H1 (cell line): ENCODE results near the gene PTPRH. TPM values are rescaled to one million over a fixed set of nuclear protein-coding genes. Genes with fewer than 3 reads are reported as not detected.

Source experiments
- CTCF ChIA-PET: fragments of 300-600 bp; sonication (Branson Sonifier 250); formaldehyde crosslinking; loops from one replicate; lab custom pipeline; 2021; ENCODE audit not compliant: partially characterized antibody; lab: Charles Lee
- POLR2A ChIA-PET: fragments of 300-600 bp; sonication (Branson Sonifier 250); formaldehyde crosslinking; loops from one replicate; lab custom pipeline; 2021; ENCODE audit warnings: inconsistent platforms; ENCODE audit not compliant: partially characterized antibody; lab: Charles Lee
- DNase-seq, 2 experiments: peaks; one replicate each; pipeline versions ENCODE4 v3.0.0 to v3.0.0-alpha.2; 2010 to 2022; ENCODE audit warnings: low spot score in 2 of 2, low read depth in 1 of 2, mixed read lengths in 1 of 2
- FAIRE-seq: peaks from 2 replicates; lab custom pipeline; 2011; peaks lifted over from hg19 to GRCh38; lab: Jason Lieb, UNC
- H2AFZ ChIP-seq: 2 replicates; pipeline ENCODE4 v1.8.1; 2012; ENCODE audit warnings: low read length, inconsistent platforms
- H2AK5ac ChIP-seq: 2 replicates; pipeline ENCODE4 v1.6.1; 2013; ENCODE audit warnings: low read depth, low read length
- H2BK120ac ChIP-seq: replicated peaks from 2 replicates; pipeline ENCODE3; 2013; ENCODE audit warnings: low read depth, low read length, inconsistent platforms
- H2BK12ac ChIP-seq: 2 replicates; pipeline ENCODE4 v1.6.1; 2013; ENCODE audit warnings: low read depth, low read length
- H2BK15ac ChIP-seq: 2 replicates; pipeline ENCODE4 v1.6.1; 2013; ENCODE audit warnings: low read length
- H2BK20ac ChIP-seq: 2 replicates; pipeline ENCODE4 v1.6.1; 2013; ENCODE audit warnings: low read length
- H2BK5ac ChIP-seq: 2 replicates; pipeline ENCODE4 v1.6.1; 2013; ENCODE audit warnings: low read depth, low read length
- H3K14ac ChIP-seq: 2 replicates; pipeline ENCODE4 v1.6.1; 2013; ENCODE audit warnings: inconsistent platforms; ENCODE audit not compliant: insufficient read length
- H3K18ac ChIP-seq: 2 replicates; pipeline ENCODE4 v1.6.1; 2013; ENCODE audit warnings: low read length; ENCODE audit errors: extremely low read depth
- H3K23ac ChIP-seq: 2 replicates; pipeline ENCODE4 v1.6.1; 2013; ENCODE audit warnings: inconsistent platforms; ENCODE audit not compliant: insufficient read length
- H3K23me2 ChIP-seq: 2 replicates; pipeline ENCODE4 v1.6.1; 2013; ENCODE audit warnings: low read depth, low read length
- H3K27ac ChIP-seq: 2 replicates; pipeline ENCODE4 v1.6.1; 2011; ENCODE audit warnings: low read depth, low read length, inconsistent platforms
- H3K27me3 ChIP-seq, 4 experiments: replicated peaks in 1 of 4; 1 replicate in 1 of 4; 2 replicates in 3 of 4; pipeline versions ENCODE4 v1.6.1 to v1.8.1; 2011 to 2013; ENCODE audit warnings: low read length in 3 of 4, mild to moderate bottlenecking in 3 of 4, inconsistent platforms in 2 of 4, mixed read lengths in 2 of 4, moderate library complexity in 1 of 4; ENCODE audit not compliant: control insufficient read depth in 3 of 4, insufficient read depth in 3 of 4; ENCODE audit errors: extremely low read depth in 1 of 4
- H3K36me3 ChIP-seq, 4 experiments: 2 replicates each; pipeline versions ENCODE4 v1.6.1 to v1.8.1; 2011 to 2013; ENCODE audit warnings: mild to moderate bottlenecking in 4 of 4, low read length in 3 of 4, moderate library complexity in 2 of 4, control low read depth in 1 of 4, inconsistent platforms in 1 of 4; ENCODE audit not compliant: insufficient read depth in 4 of 4, control insufficient read depth in 2 of 4
- H3K4ac ChIP-seq: replicated peaks from 2 replicates; pipeline ENCODE3; 2013; ENCODE audit warnings: low read length, low read depth, mixed read lengths, inconsistent platforms; ENCODE audit not compliant: insufficient read length
- H3K4me1 ChIP-seq, 4 experiments: replicated peaks in 1 of 4; 1 replicate in 1 of 4; 2 replicates in 3 of 4; pipeline versions ENCODE4 v1.6.1 to v1.8.1; 2011 to 2013; ENCODE audit warnings: low read length in 3 of 4, inconsistent platforms in 2 of 4, mixed read lengths in 1 of 4; ENCODE audit not compliant: insufficient read depth in 4 of 4, control insufficient read depth in 3 of 4
- H3K4me2 ChIP-seq, 2 experiments: 2 replicates each; pipeline versions ENCODE4 v1.6.1 to v1.8.1; 2011 to 2013; ENCODE audit warnings: low read depth in 2 of 2, low read length in 2 of 2, control low read depth in 1 of 2, inconsistent platforms in 1 of 2, mild to moderate bottlenecking in 1 of 2; ENCODE audit not compliant: insufficient read depth in 1 of 2
- H3K4me3 ChIP-seq, 4 experiments: fragments of 200-600, 300-600 bp in 1 of 4; sonication (generic), shearing (Covaris generic), sonication (Bioruptor Twin) in 1 of 4; 2 replicates each; pipeline versions ENCODE4 v1.5.1 to v1.8.1; 2011 to 2016; ENCODE audit warnings: low read length in 4 of 4, low read depth in 3 of 4, control low read depth in 2 of 4, inconsistent platforms in 2 of 4, mild to moderate bottlenecking in 2 of 4, mixed read lengths in 1 of 4, moderate library complexity in 1 of 4; ENCODE audit not compliant: insufficient read depth in 2 of 4; ENCODE audit errors: extremely low read depth in 1 of 4
- H3K56ac ChIP-seq: replicated peaks from 2 replicates; pipeline ENCODE3; 2013; ENCODE audit warnings: low read depth, mild to moderate bottlenecking, mixed read lengths, low read length, inconsistent platforms; ENCODE audit not compliant: insufficient read length
- H3K79me1 ChIP-seq: 2 replicates; pipeline ENCODE4 v1.6.1; 2013; ENCODE audit warnings: low read depth, low read length, control low read depth
- H3K79me2 ChIP-seq, 2 experiments: 2 replicates each; pipeline versions ENCODE4 v1.6.1 to v1.8.1; 2012 to 2013; ENCODE audit warnings: low read length in 2 of 2, mild to moderate bottlenecking in 2 of 2, inconsistent platforms in 1 of 2; ENCODE audit not compliant: insufficient read depth in 2 of 2, control insufficient read depth in 1 of 2
- H3K9ac ChIP-seq, 4 experiments: replicated peaks in 1 of 4; 1 replicate in 1 of 4; 2 replicates in 3 of 4; pipeline versions ENCODE4 v1.6.1 to v1.8.1; 2011 to 2013; ENCODE audit warnings: low read depth in 3 of 4, low read length in 3 of 4, control low read depth in 2 of 4, mild to moderate bottlenecking in 2 of 4, moderate library complexity in 2 of 4, inconsistent platforms in 1 of 4; ENCODE audit errors: extremely low read depth in 1 of 4
- H3K9me3 ChIP-seq, 2 experiments: 2 replicates each; pipeline versions ENCODE4 v1.6.1 to v1.8.1; 2012 to 2013; ENCODE audit warnings: mild to moderate bottlenecking in 2 of 2, moderate library complexity in 2 of 2, control low read depth in 1 of 2, inconsistent platforms in 1 of 2, low read depth in 1 of 2, low read length in 1 of 2, mixed read lengths in 1 of 2; ENCODE audit not compliant: insufficient read depth in 2 of 2
- H4K20me1 ChIP-seq, 2 experiments: replicated peaks in 1 of 2; 2 replicates each; pipeline versions ENCODE3 to v1.8.1; 2011 to 2013; ENCODE audit warnings: inconsistent platforms in 2 of 2, low read length in 2 of 2, mild to moderate bottlenecking in 1 of 2; ENCODE audit not compliant: insufficient read depth in 2 of 2, control insufficient read depth in 1 of 2
- H4K5ac ChIP-seq: 2 replicates; pipeline ENCODE4 v1.6.1; 2013; ENCODE audit warnings: low read length, low read depth, mixed read lengths, inconsistent platforms; ENCODE audit not compliant: insufficient read length
- H4K8ac ChIP-seq: 2 replicates; pipeline ENCODE4 v1.8.0; 2013; ENCODE audit warnings: mild to moderate bottlenecking, moderate library complexity, low read length, inconsistent platforms; ENCODE audit not compliant: insufficient read depth; ENCODE audit errors: extremely low read depth
- H4K91ac ChIP-seq: replicated peaks from 2 replicates; pipeline ENCODE3; 2013; ENCODE audit warnings: low read length, mixed read lengths, inconsistent platforms; ENCODE audit not compliant: insufficient read length
- NRF1 ChIP-seq: IDR thresholded peaks from 2 replicates; pipeline ENCODE4 v1.6.1; 2011; ENCODE audit warnings: mild to moderate bottlenecking, low read depth, low read length, improper control_type of control experiment
- POLR2A ChIP-seq, 2 experiments: IDR thresholded peaks; 1 replicate in 1 of 2; 2 replicates in 1 of 2; pipeline ENCODE4 v1.6.1; 2011; ENCODE audit warnings: low read depth in 2 of 2, low read length in 2 of 2, mild to moderate bottlenecking in 2 of 2; ENCODE audit errors: control extremely low read depth in 1 of 2
- RFX5 ChIP-seq: IDR thresholded peaks from 2 replicates; pipeline ENCODE4 v1.6.1; 2011; ENCODE audit warnings: low read depth, low read length, improper control_type of control experiment, borderline replicate concordance
- RXRA ChIP-seq: IDR thresholded peaks from 2 replicates; pipeline ENCODE4 v1.6.1; 2011; ENCODE audit warnings: low read depth, mild to moderate bottlenecking, low read length, moderate library complexity; ENCODE audit not compliant: insufficient read depth
- TCF12 ChIP-seq: IDR thresholded peaks from 2 replicates; pipeline ENCODE4 v1.6.1; 2011; ENCODE audit warnings: low read depth, mild to moderate bottlenecking, low read length
- TEAD4 ChIP-seq: IDR thresholded peaks from 2 replicates; pipeline ENCODE4 v1.6.1; 2012; ENCODE audit warnings: low read depth, low read length, inconsistent platforms, mixed read lengths
- ZNF274 ChIP-seq: IDR thresholded peaks from 2 replicates; pipeline ENCODE4 v1.7.0; 2012; ENCODE audit warnings: low read length, borderline replicate concordance; ENCODE audit errors: extremely low read depth
- WGBS, 2 experiments: shearing (Covaris generic) in 1 of 2; methylation state at CpG; one replicate each; pipeline versions ENCODE4 v1.1.6 to v1.1.7; 2013 to 2015; ENCODE audit warnings: low lambda C conversion rate in 2 of 2, mixed read lengths in 2 of 2, inconsistent platforms in 1 of 2, low coverage in 1 of 2, missing lambda C conversion rate in 1 of 2; ENCODE audit not compliant: insufficient replicate concordance in 2 of 2, insufficient coverage in 1 of 2, insufficient read length in 1 of 2; ENCODE audit errors: extremely low coverage in 1 of 2, missing lambda C conversion rate in 1 of 2; 5-methylcytosine and 5-hydroxymethylcytosine counted together
- polyA plus RNA-seq, 7 experiments: library from polyadenylated mRNA; depleted of rRNA in 3 of 7; stranded (reverse) in 5 of 7; unstranded in 2 of 7; fragments of >200 nt in 5 of 7; fragments of 200-250 nt in 2 of 7; gene quantifications; 1 replicate in 5 of 7; 2 replicates in 1 of 7; 4 replicates in 1 of 7; pipeline versions ENCODE4 v1.2.1 to v1.2.3, GENCODE V29; 2011 to 2013; ENCODE audit warnings: missing spikeins in 2 of 7, mixed read lengths in 2 of 7
- total RNA-seq: library from RNA; stranded (reverse); fragmentation: NEBNext Ultra II Directional; extraction: Animal tissue kit (Norgen Biotek cat#: 25700); gene quantifications from 2 replicates; pipeline ENCODE4 v1.2.1, GENCODE V29; 2021

Gene PTPRH
- total and polyA plus RNA-seq, 2 of the 8 experiments (the other 6 are each of a cell fraction or from before 2014, with no cell fraction given): 0.30 to 0.39 TPM

DNA sequence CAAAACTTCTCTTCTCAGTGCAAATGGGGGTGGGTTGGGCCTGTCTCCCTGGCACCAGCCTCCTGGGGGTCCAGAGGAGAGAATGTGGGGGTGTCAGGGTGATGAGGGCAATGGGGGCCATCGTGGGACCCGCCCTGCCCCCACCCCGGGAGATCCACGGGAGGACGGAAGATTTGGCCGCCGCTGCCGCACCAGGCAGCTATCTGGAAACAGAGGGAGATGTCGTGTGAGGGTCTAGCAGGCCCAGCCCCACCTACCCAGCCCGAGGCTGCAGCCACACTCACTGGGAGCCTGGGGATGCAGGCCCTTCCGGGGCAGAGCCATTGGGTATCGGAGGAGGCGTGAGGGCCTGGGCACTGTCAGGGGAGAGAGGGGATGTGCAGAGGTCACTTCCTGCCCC, 21.0 kb upstream of the PTPRH start:
- no peak overlapping the region for H3K18ac ChIP-seq
- H2BK20ac ChIP-seq: no peak overlapping the region
- no peaks in the 10 kb centered on the region for H3K4me1 ChIP-seq
- no peaks in the 10 kb centered on the region; the same call in 1 of the 2 replicates for H3K79me1 ChIP-seq
- H3K23ac ChIP-seq: no peak overlapping the region
- ChIA-PET POLR2A (interaction anchor here (0.8 kb wide), 1 partner anchor 16 kb away, joined by 3 read pairs; no protein-coding TSS in a partner anchor), CTCF (no interaction called here)
- no peak overlapping the region for H2BK15ac ChIP-seq
- no peak overlapping the region for H3K4ac ChIP-seq
- DNase-seq (no peak), FAIRE-seq (no peak)
- H3K36me3 ChIP-seq: peaks cover 7 to 23% (median 16%) of the 10 kb centered on the region in 4 experiments; a peak in 6 of 8 replicates
- no peak overlapping the region for H4K8ac ChIP-seq
- H3K56ac ChIP-seq: no peak overlapping the region
- H3K4me2 ChIP-seq: no peak overlapping the region
- no peak overlapping the region for H3K27ac ChIP-seq
- WGBS, 2 experiments: 87% methylated on average over 9 of the region's 13 CpGs; no CpG with 5 or more reads in 1 of the 2 experiments
- peaks cover 1 to 23% of the 10 kb centered on the region in 2 experiments for H4K20me1 ChIP-seq
- no peak overlapping the region for H3K9ac ChIP-seq
- H3K23me2 ChIP-seq: no peaks in the 10 kb centered on the region
- no peak overlapping the region for H3K4me3 ChIP-seq
- H2BK12ac ChIP-seq: no peak overlapping the region
- H3K14ac ChIP-seq: no peak overlapping the region
- H4K5ac ChIP-seq: no peak overlapping the region
- no peak overlapping the region for H2BK120ac ChIP-seq
- no peak overlapping the region for H2AFZ ChIP-seq
- H2AK5ac ChIP-seq: no peak overlapping the region
- no peak overlapping the region for H2BK5ac ChIP-seq
- H4K91ac ChIP-seq: no peak overlapping the region
- no peaks in the 10 kb centered on the region for H3K79me2 ChIP-seq
- H3K27me3 ChIP-seq: no peaks in the 10 kb centered on the region
- no peaks in the 10 kb centered on the region for H3K9me3 ChIP-seq
- TF ChIP-seq TCF12 (no peak), NRF1 (no peak), ZNF274 (no peak), POLR2A (IDR thresholded peaks at IDR 0.05; ENCODE audit: control extremely low read depth in 1 of 2, low read depth in 2 of 2, low read length in 2 of 2) (no peak), RXRA (no peak), RFX5 (no peak), TEAD4 (no peak)
